Endodermal cell (in vitro differentiated cells): ENCODE measurements around the gene PRICKLE2. TPM values are rescaled to one million over a fixed set of nuclear protein-coding genes. Genes with fewer than 3 reads are reported as not detected.

Experiments used
- DNase-seq: peaks from one replicate; pipeline ENCODE4 v3.0.0-alpha.2; 2017
- H3K27ac ChIP-seq: 2 replicates; pipeline ENCODE4 v1.5.1; 2013; ENCODE audit warnings: mild to moderate bottlenecking, low read depth, low read length, moderate library complexity
- H3K27me3 ChIP-seq: 2 replicates; pipeline ENCODE4 v1.6.1; 2013; ENCODE audit warnings: mild to moderate bottlenecking, low read length, moderate library complexity; ENCODE audit not compliant: insufficient read depth, control insufficient read depth, poor library complexity, severe bottlenecking
- H3K36me3 ChIP-seq: 2 replicates; pipeline ENCODE4 v1.7.0; 2013; ENCODE audit warnings: mild to moderate bottlenecking, low read length, moderate library complexity; ENCODE audit not compliant: control insufficient read depth, insufficient read depth
- H3K4me1 ChIP-seq: one replicate; pipeline ENCODE4 v1.7.0; 2013; ENCODE audit warnings: low read length; ENCODE audit not compliant: control insufficient read depth, insufficient read depth
- H3K4me3 ChIP-seq: 2 replicates; pipeline ENCODE4 v1.5.1; 2013; ENCODE audit warnings: mild to moderate bottlenecking, low read length, moderate library complexity
- H3K9ac ChIP-seq: 2 replicates; pipeline ENCODE4 v1.6.1; 2013; ENCODE audit warnings: mild to moderate bottlenecking, low read length, moderate library complexity; ENCODE audit not compliant: poor library complexity, severe bottlenecking; ENCODE audit errors: extremely low read depth
- H3K9me3 ChIP-seq: 2 replicates; pipeline ENCODE4 v1.6.1; 2013; ENCODE audit warnings: mild to moderate bottlenecking, low read length, moderate library complexity; ENCODE audit not compliant: control insufficient read depth
- H3K27ac Mint-ChIP-seq: 2 replicates; pipeline ENCODE4 v1.8.0; 2020; ENCODE audit warnings: mixed read lengths
- H3K27me3 Mint-ChIP-seq: 2 replicates; pipeline ENCODE4 v1.8.0; 2021; ENCODE audit warnings: mild to moderate bottlenecking, mixed read lengths; ENCODE audit not compliant: insufficient read depth
- H3K36me3 Mint-ChIP-seq: 2 replicates; pipeline ENCODE4 v1.8.0; 2020; ENCODE audit warnings: low read depth, mixed read lengths
- H3K4me1 Mint-ChIP-seq: 2 replicates; pipeline ENCODE4 v1.8.0; 2020; ENCODE audit warnings: mixed read lengths
- H3K4me3 Mint-ChIP-seq: 2 replicates; pipeline ENCODE4 v1.8.0; 2020; ENCODE audit warnings: mild to moderate bottlenecking, moderate library complexity, mixed read lengths
- H3K9me3 Mint-ChIP-seq: 2 replicates; pipeline ENCODE4 v1.8.0; 2020; ENCODE audit warnings: mild to moderate bottlenecking, mixed read lengths
- CTCF ChIP-seq: fragments of 200-600 bp; sonication (generic); conservative IDR thresholded peaks from 2 replicates; pipeline ENCODE4 v1.5.0; 2021; ENCODE audit warnings: antibody characterized with exemption, mild to moderate bottlenecking
- WGBS, 2 experiments: methylation state at CpG; one replicate each; pipeline versions ENCODE4 v1.1.5 to v1.1.7; 2013; ENCODE audit warnings: missing lambda C conversion rate in 2 of 2, mixed read lengths in 1 of 2; ENCODE audit not compliant: insufficient coverage in 1 of 2, insufficient read length in 1 of 2; 5-methylcytosine and 5-hydroxymethylcytosine counted together
- total RNA-seq, 2 donors: library from RNA; stranded (reverse); fragmentation: NEBNext Ultra II Directional in 1 of 2; extraction: Animal tissue kit (Norgen Biotek cat#: 25700) in 1 of 2; gene quantifications; 2 replicates in 1 of 2; 3 replicates in 1 of 2; pipeline ENCODE4 v1.2.1, GENCODE V29; 2021

Gene PRICKLE2
- total RNA-seq, 2 donors from 2014 or later, result 8.5 to 10.4 TPM

GRCh38 chr3:64179249-64179648 lies 46.0 kb downstream of the PRICKLE2 start:
- H3K4me3 ChIP-seq, result no peak overlapping the region
- no peaks in the 10 kb centered on the region for H3K27me3 ChIP-seq
- H3K9ac ChIP-seq, result no peak overlapping the region
- no peaks in the 10 kb centered on the region for H3K36me3 ChIP-seq
- no peak for DNase-seq
- Mint-ChIP-seq H3K36me3 (peaks cover 10% of the 10 kb centered on the region), H3K4me3 (no peak overlapping the region), H3K27me3 (no peaks in the 10 kb centered on the region), H3K9me3 (peaks cover 12% of the 10 kb centered on the region), H3K27ac (no peak overlapping the region), H3K4me1 (peaks cover 7% of the 10 kb centered on the region)
- no peak overlapping the region for H3K27ac ChIP-seq
- peak; percentile 37 for TF ChIP-seq CTCF
- H3K9me3 ChIP-seq, result peaks cover 10% of the 10 kb centered on the region
- WGBS, 2 experiments, result 90 to 96% methylated on average over 2 to 4 of the region's 4 CpGs
- H3K4me1 ChIP-seq, result no peaks in the 10 kb centered on the region

GRCh38 chr3:64178419-64178818 lies 46.8 kb downstream of the PRICKLE2 start:
- peaks cover 12% of the 10 kb centered on the region for H3K9me3 Mint-ChIP-seq
- no peak overlapping the region for H3K9ac ChIP-seq
- H3K9me3 ChIP-seq, result peaks cover 10% of the 10 kb centered on the region
- TF ChIP-seq CTCF, result no peak
- H3K4me1 ChIP-seq, result no peaks in the 10 kb centered on the region
- H3K4me3 ChIP-seq, result no peak overlapping the region
- peaks cover 12% of the 10 kb centered on the region for H3K4me1 Mint-ChIP-seq
- no peaks in the 10 kb centered on the region for H3K27me3 ChIP-seq
- no peaks in the 10 kb centered on the region for H3K36me3 ChIP-seq
- no peaks in the 10 kb centered on the region for H3K27me3 Mint-ChIP-seq
- H3K27ac ChIP-seq, result no peak overlapping the region
- no peak for DNase-seq
- H3K36me3 Mint-ChIP-seq, result peaks cover 10% of the 10 kb centered on the region
- no peak overlapping the region for H3K4me3 Mint-ChIP-seq
- no peak overlapping the region for H3K27ac Mint-ChIP-seq
- 50 to 92% methylated on average over 1 to 2 of the region's 2 CpGs for WGBS, 2 experiments

GRCh38 chr3:64176461-64176996 lies 48.7 kb downstream of the PRICKLE2 start:
- no peak overlapping the region for H3K4me3 ChIP-seq
- no peak overlapping the region for H3K27ac ChIP-seq
- H3K36me3 Mint-ChIP-seq, result peaks cover 10% of the 10 kb centered on the region

More at GRCh38 chr3:64176461-64176996, 48.7 kb downstream of the PRICKLE2 start:
- no peak overlapping the region for H3K27ac Mint-ChIP-seq
- no peak overlapping the region for H3K9ac ChIP-seq
- peaks cover 2% of the 10 kb centered on the region for H3K4me1 ChIP-seq
- H3K36me3 ChIP-seq, result no peaks in the 10 kb centered on the region
- no peak overlapping the region for H3K4me3 Mint-ChIP-seq
- peaks cover 10% of the 10 kb centered on the region for H3K9me3 ChIP-seq
- peaks cover 21% of the 10 kb centered on the region for H3K4me1 Mint-ChIP-seq
- no peak for DNase-seq
- H3K27me3 Mint-ChIP-seq, result no peaks in the 10 kb centered on the region
- H3K27me3 ChIP-seq, result no peaks in the 10 kb centered on the region
- peaks cover 12% of the 10 kb centered on the region for H3K9me3 Mint-ChIP-seq
- WGBS, 2 experiments, result 87 to 97% methylated on average over 3 to 4 of the region's 4 CpGs
- no peak for TF ChIP-seq CTCF
